CD4-positive, alpha-beta T cell (primary cell): ENCODE results near the gene CPEB1. TPM values are rescaled to one million over a fixed set of nuclear protein-coding genes. Genes with fewer than 3 reads are reported as not detected.

ENCODE experiments used
- total RNA-seq, 174 experiments: library from RNA in 2 of 174; stranded (reverse) in 2 of 174; gene quantifications; one replicate each; pipeline ENCODE4 v1.2.3 and lab custom pipeline; 2021 to 2026

The CPEB1 gene
- total RNA-seq, 2 experiments from 2014 or later, result 0.19 to 0.61 TPM

Other genes with a start within 250 kb of the CPEB1 start
- gene GOLGA6L9, start 217.5 kb downstream of the CPEB1 start, total RNA-seq, result 1 to 10 TPM; 2.0 to 2.7 TPM
- gene RPS17, start 106.9 kb downstream of the CPEB1 start, total RNA-seq, result 1,000 to 10,000 TPM; 3,141 to 3,180 TPM
- under 1 TPM; 0.25 to 0.98 TPM for gene AP3B2, start 62.5 kb upstream of the CPEB1 start, total RNA-seq
- not detected for gene FSD2, start 158.7 kb upstream of the CPEB1 start, total RNA-seq
- gene WHAMM, start 162.3 kb upstream of the CPEB1 start, total RNA-seq, result 10 to 100 TPM; 86.4 to 87.7 TPM